ENCODE data around the gene WDPCP. TPM values are rescaled to one million over a fixed set of nuclear protein-coding genes. Genes with fewer than 3 reads are reported as not detected.

The WDPCP gene
- total RNA-seq, 1 donor from 2014 or later = 18.8 TPM

DNA sequence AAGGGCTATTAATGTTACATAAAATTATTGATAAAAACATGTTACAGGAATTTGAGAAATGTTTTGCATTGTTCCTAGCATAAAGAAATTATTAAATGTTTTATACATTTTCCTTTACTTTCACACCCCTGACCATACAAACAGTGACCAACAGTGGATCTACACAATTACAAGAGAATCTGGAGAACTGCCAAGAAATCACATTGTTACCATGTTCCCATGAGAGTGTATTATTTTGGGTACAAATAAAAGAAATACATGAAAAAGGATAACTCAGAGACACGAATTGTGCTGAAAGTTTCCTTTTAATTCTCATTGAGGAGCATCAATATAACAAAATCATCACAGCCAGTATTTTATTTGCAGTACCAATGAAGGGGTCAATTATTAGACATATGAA is 150.1 kb downstream of the WDPCP start:
- no peaks in the 10 kb centered on the region for H3K27me3 ChIP-seq (ENCODE audit: low read depth)
- DNase-seq = no peak
- H3K4me1 ChIP-seq = peaks cover 7% of the 10 kb centered on the region
- no peak overlapping the region for H3K27ac ChIP-seq (replicated peaks)
- TF ChIP-seq, protein P1, sequence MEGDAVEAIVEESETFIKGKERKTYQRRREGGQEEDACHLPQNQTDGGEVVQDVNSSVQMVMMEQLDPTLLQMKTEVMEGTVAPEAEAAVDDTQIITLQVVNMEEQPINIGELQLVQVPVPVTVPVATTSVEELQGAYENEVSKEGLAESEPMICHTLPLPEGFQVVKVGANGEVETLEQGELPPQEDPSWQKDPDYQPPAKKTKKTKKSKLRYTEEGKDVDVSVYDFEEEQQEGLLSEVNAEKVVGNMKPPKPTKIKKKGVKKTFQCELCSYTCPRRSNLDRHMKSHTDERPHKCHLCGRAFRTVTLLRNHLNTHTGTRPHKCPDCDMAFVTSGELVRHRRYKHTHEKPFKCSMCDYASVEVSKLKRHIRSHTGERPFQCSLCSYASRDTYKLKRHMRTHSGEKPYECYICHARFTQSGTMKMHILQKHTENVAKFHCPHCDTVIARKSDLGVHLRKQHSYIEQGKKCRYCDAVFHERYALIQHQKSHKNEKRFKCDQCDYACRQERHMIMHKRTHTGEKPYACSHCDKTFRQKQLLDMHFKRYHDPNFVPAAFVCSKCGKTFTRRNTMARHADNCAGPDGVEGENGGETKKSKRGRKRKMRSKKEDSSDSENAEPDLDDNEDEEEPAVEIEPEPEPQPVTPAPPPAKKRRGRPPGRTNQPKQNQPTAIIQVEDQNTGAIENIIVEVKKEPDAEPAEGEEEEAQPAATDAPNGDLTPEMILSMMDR (IDR thresholded peaks at IDR 0.05; ENCODE audit: borderline replicate concordance) = no peak
- peaks cover 17% of the 10 kb centered on the region for H3K36me3 ChIP-seq
- no peak overlapping the region for H3K4me3 ChIP-seq
- intact Hi-C loops (cut with micrococcal nuclease) = no loop called here
- H3K9me3 ChIP-seq (replicated peaks) = no peaks in the 10 kb centered on the region

DNA sequence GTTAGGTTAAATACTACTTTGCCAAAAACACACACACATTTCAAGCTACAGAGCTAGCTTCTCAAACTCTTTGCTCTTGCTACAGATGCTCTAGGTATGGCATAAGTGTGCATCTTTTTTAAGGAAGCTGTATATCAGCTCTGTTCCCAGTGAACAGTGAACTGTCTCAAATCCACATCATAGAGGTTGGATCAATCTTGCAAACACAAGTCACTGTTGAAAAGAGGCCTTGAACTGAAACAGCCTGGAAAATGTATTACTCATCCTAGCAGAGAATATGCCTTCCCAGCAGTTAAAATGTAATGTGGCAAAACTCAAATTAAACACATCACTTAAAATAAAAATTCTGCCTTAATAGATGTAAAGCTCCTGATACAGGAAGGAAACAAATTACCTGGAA is 151.8 kb downstream of the WDPCP start:
- Histone ChIP-seq H3K36me3 (peaks cover 17% of the 10 kb centered on the region), H3K4me3 (no peak overlapping the region), H3K9me3 (replicated peaks) (no peaks in the 10 kb centered on the region), H3K4me1 (peaks cover 7% of the 10 kb centered on the region), H3K27ac (replicated peaks) (no peak overlapping the region), H3K27me3 (ENCODE audit: low read depth) (no peaks in the 10 kb centered on the region)
- TF ChIP-seq, protein P1 (IDR thresholded peaks at IDR 0.05; ENCODE audit: borderline replicate concordance) = no peak
- intact Hi-C loops (cut with micrococcal nuclease) = no loop called here
- DNase-seq = no peak

DNA sequence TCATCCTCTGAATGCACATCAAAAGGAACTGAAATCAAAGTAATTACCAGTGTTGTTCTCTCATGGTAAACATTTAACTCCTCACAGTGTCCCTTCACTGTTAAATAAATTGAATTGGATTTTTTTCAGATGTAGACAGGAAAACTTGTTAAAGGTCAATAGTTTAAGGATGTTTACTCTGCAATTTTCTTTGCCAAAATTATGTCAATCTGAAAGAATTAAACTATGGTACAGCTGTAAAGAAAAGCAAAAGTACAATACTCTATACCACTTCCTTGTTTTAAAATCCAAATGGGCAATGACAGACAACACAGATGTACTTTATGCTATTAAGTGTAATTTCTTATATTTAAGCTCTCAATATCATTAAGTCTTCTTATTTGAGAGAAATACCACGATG is 153.2 kb downstream of the WDPCP start:
- H3K36me3 ChIP-seq = peaks cover 22% of the 10 kb centered on the region
- intact Hi-C loops (cut with micrococcal nuclease) = no loop called here
- no peak overlapping the region for H3K27ac ChIP-seq (replicated peaks)
- no peak for DNase-seq
- TF ChIP-seq, protein P1 (IDR thresholded peaks at IDR 0.05; ENCODE audit: borderline replicate concordance) = no peak
- peaks cover 7% of the 10 kb centered on the region for H3K4me1 ChIP-seq
- no peaks in the 10 kb centered on the region for H3K27me3 ChIP-seq (ENCODE audit: low read depth)
- no peaks in the 10 kb centered on the region for H3K9me3 ChIP-seq (replicated peaks)
- H3K4me3 ChIP-seq = no peak overlapping the region

DNA sequence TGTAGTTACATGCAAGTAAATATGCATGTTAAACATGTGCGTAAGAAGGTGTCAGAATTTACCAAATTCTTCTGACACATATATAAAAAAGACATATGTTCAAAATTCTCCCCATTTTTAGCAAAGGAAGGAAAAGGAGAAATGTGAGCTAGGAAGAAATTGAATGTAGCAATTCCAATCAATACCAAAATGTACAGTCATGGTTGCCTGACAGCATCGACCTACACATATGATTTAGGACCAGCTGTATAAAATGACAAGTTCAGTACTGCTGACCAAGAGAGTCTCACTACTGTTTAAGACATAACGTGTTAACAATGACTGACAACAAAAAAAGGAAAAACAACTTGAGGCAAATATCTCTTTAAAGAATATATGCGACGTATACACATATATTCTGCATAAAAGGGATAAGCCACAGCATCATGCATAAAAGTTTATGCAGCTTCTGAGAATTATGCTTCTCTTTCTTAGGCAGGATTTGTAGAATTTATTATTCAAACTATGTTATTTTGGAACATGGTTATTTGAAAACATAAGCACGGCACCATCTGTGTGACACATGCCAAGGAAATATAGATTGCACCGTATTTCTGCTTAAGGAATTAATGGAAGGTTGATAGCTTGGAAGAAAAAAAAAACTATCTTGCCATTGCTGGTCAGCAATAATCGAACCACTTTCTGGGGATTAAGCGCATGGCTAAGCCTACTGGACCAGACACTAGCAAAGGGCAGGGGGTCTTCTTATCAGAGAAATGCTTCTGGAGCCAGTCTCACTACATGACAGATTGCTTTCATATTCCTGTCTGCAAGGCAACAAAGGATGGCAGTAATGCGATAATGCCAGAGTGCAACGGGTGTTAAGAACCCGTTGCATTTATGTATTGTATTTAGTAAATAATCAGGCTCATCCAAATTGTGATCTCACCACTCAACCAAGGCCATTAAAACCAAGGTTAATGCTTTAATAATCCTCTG is 154.0 kb downstream of the WDPCP start:
- Histone ChIP-seq H3K4me3 (no peak overlapping the region), H3K27me3 (ENCODE audit: low read depth) (no peaks in the 10 kb centered on the region), H3K27ac (replicated peaks) (no peak overlapping the region), H3K4me1 (peaks cover 7% of the 10 kb centered on the region), H3K9me3 (replicated peaks) (no peaks in the 10 kb centered on the region), H3K36me3 (peaks cover 17% of the 10 kb centered on the region)
- no peak for DNase-seq
- intact Hi-C loops (cut with micrococcal nuclease) = no loop called here
- TF ChIP-seq, protein P1 (IDR thresholded peaks at IDR 0.05; ENCODE audit: borderline replicate concordance) = no peak

DNA sequence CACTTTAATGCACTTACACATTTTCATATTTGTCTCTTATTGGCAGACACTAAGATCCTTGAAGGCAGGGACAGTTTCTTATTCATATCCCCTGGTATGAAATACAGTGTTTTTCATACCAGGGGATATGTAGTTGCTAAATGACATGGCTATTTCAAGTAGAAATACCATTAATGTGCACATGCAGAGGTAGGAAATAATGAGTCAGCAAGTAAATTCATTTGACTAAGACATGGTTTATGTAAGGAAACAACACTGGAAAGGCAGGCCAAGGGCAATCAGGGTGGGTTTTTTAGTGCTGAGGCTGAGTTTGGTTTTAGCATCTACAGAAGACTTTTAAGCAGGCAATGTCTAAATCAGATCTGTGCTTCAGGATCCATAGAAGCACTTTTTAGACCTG is 155.9 kb downstream of the WDPCP start:
- Histone ChIP-seq H3K9me3 (replicated peaks) (peaks cover 6% of the 10 kb centered on the region), H3K36me3 (peaks cover 22% of the 10 kb centered on the region), H3K4me1 (no peaks in the 10 kb centered on the region), H3K27me3 (ENCODE audit: low read depth) (no peaks in the 10 kb centered on the region), H3K4me3 (no peak overlapping the region), H3K27ac (replicated peaks) (no peak overlapping the region)
- DNase-seq = no peak
- TF ChIP-seq, protein P1 (IDR thresholded peaks at IDR 0.05; ENCODE audit: borderline replicate concordance) = no peak
- intact Hi-C loops (cut with micrococcal nuclease) = no loop called here
